ENCODE measurements around the gene TMEM232. TPM values are rescaled to one million over a fixed set of nuclear protein-coding genes. Genes with fewer than 3 reads are reported as not detected.

Gene TMEM232
- total RNA-seq, 2 experiments from 2014 or later = 0.98 to 1.1 TPM

DNA sequence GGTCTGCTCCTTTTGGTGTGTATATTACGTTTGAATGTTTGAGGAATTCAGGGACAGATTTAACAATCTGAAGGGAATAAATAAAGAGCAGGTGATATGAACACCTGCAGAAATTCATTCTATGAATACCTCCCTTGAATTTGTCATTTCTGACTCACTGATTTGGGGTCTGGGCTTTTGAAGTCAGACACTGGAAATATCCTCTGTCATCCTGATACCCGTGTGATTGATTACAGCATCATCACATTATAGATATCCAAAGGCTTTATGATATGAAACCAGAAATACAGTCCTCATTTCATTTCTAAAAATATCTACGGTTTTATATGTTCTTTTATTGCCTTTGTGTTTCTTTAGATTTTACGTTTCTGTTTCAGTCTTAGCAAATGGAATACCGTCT lies 68.5 kb downstream of the TMEM232 start:
- DNase-seq = no peak
- Histone ChIP-seq H3K27ac (ENCODE audit: low read depth in 1 of 2, low read length in 2 of 2) (no peak overlapping the region), H3K9me3 (ENCODE audit: control insufficient read depth in 1 of 2, insufficient read depth in 1 of 2, low read length in 2 of 2) (no peaks in the 10 kb centered on the region), H3K36me3 (ENCODE audit: insufficient read depth, low read length) (no peaks in the 10 kb centered on the region), H3K27me3 (ENCODE audit: control insufficient read depth in 1 of 2, insufficient read depth in 2 of 2, low read length in 2 of 2) (no peaks in the 10 kb centered on the region), H3K4me1 (ENCODE audit: insufficient read depth, low read length) (no peaks in the 10 kb centered on the region), H3K4me3 (ENCODE audit: low read length) (no peak overlapping the region)
- no peak overlapping the region for H3K4me3 Mint-ChIP-seq
- ChIA-PET CTCF (no interaction called here), POLR2A (no interaction called here)
- TF ChIP-seq, protein P1, sequence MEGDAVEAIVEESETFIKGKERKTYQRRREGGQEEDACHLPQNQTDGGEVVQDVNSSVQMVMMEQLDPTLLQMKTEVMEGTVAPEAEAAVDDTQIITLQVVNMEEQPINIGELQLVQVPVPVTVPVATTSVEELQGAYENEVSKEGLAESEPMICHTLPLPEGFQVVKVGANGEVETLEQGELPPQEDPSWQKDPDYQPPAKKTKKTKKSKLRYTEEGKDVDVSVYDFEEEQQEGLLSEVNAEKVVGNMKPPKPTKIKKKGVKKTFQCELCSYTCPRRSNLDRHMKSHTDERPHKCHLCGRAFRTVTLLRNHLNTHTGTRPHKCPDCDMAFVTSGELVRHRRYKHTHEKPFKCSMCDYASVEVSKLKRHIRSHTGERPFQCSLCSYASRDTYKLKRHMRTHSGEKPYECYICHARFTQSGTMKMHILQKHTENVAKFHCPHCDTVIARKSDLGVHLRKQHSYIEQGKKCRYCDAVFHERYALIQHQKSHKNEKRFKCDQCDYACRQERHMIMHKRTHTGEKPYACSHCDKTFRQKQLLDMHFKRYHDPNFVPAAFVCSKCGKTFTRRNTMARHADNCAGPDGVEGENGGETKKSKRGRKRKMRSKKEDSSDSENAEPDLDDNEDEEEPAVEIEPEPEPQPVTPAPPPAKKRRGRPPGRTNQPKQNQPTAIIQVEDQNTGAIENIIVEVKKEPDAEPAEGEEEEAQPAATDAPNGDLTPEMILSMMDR (IDR thresholded peaks at IDR 0.05) = no peak
- peaks cover 8% of the 10 kb centered on the region for H3K9me3 Mint-ChIP-seq
- peaks cover 4% of the 10 kb centered on the region for H3K36me3 Mint-ChIP-seq (ENCODE audit: low read depth)
- no peak overlapping the region for H3K27ac Mint-ChIP-seq
- intact Hi-C loops (cut with DNase I, micrococcal nuclease) = no loop called here
- H3K27me3 Mint-ChIP-seq = peaks cover 18% of the 10 kb centered on the region
- ATAC-seq (ENCODE audit: poor library complexity) = no peak
- H3K4me1 Mint-ChIP-seq (ENCODE audit: low read depth) = no peaks in the 10 kb centered on the region

GRCh38 chr5:110653231-110653970 lies 73.1 kb downstream of the TMEM232 start:
- ChIA-PET POLR2A (no interaction called here), CTCF (no interaction called here)
- no peak overlapping the region for H3K27ac ChIP-seq (ENCODE audit: low read depth in 1 of 2, low read length in 2 of 2)
- no peak overlapping the region for H3K4me3 ChIP-seq (ENCODE audit: low read length)
- no peak overlapping the region for H3K4me3 Mint-ChIP-seq
- no peak overlapping the region for H3K27ac Mint-ChIP-seq
- no peaks in the 10 kb centered on the region for H3K27me3 ChIP-seq (ENCODE audit: control insufficient read depth in 1 of 2, insufficient read depth in 2 of 2, low read length in 2 of 2)
- TF ChIP-seq, protein P1 (IDR thresholded peaks at IDR 0.05) = no peak
- H3K36me3 ChIP-seq (ENCODE audit: insufficient read depth, low read length) = no peaks in the 10 kb centered on the region
- no peak for DNase-seq
- peaks cover 17% of the 10 kb centered on the region for H3K27me3 Mint-ChIP-seq
- no peak for ATAC-seq (ENCODE audit: poor library complexity)
- no peaks in the 10 kb centered on the region for H3K4me1 ChIP-seq (ENCODE audit: insufficient read depth, low read length)
- H3K9me3 ChIP-seq (ENCODE audit: control insufficient read depth in 1 of 2, insufficient read depth in 1 of 2, low read length in 2 of 2) = no peaks in the 10 kb centered on the region
- no peaks in the 10 kb centered on the region for H3K4me1 Mint-ChIP-seq (ENCODE audit: low read depth)
- H3K36me3 Mint-ChIP-seq (ENCODE audit: low read depth) = peaks cover 4% of the 10 kb centered on the region
- intact Hi-C loops (cut with DNase I, micrococcal nuclease) = no loop called here
- H3K9me3 Mint-ChIP-seq = peaks cover 8% of the 10 kb centered on the region

DNA sequence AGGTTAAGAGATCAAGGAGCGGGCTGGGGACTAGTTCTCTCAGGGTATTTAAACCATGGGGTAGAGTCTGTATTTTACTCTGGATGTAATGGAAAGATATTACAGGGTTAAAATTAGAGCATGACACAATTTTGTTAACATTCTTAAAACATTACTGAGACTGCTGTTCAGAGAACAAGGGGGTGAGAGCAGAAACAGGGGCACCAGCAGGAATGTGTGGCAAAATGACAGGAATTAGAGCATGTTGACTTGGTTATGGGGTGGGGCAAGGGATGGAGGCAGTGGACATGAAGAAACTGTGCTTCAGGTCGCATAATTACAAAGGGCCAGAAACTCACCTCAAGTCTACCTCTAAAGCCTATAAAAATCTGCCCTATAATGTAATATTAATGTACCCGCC lies 75.0 kb downstream of the TMEM232 start:
- TF ChIP-seq, protein P1 (IDR thresholded peaks at IDR 0.05) = no peak
- H3K27ac ChIP-seq (ENCODE audit: low read depth in 1 of 2, low read length in 2 of 2) = no peak overlapping the region
- H3K4me1 ChIP-seq (ENCODE audit: insufficient read depth, low read length) = no peaks in the 10 kb centered on the region
- CTCF ChIA-PET = no interaction called here
- no peaks in the 10 kb centered on the region for H3K9me3 ChIP-seq (ENCODE audit: control insufficient read depth in 1 of 2, insufficient read depth in 1 of 2, low read length in 2 of 2)
- H3K27me3 ChIP-seq (ENCODE audit: control insufficient read depth in 1 of 2, insufficient read depth in 2 of 2, low read length in 2 of 2) = no peaks in the 10 kb centered on the region
- no peaks in the 10 kb centered on the region for H3K4me1 Mint-ChIP-seq (ENCODE audit: low read depth)
- peaks cover 6% of the 10 kb centered on the region for H3K27me3 Mint-ChIP-seq
- H3K4me3 ChIP-seq (ENCODE audit: low read length) = no peak overlapping the region
- H3K36me3 Mint-ChIP-seq (ENCODE audit: low read depth) = peaks cover 4% of the 10 kb centered on the region
- intact Hi-C loops (cut with DNase I, micrococcal nuclease) = no loop called here
- no peak for DNase-seq
- no peak overlapping the region for H3K27ac Mint-ChIP-seq
- POLR2A ChIA-PET = no interaction called here
- no peak overlapping the region for H3K4me3 Mint-ChIP-seq
- no peaks in the 10 kb centered on the region for H3K36me3 ChIP-seq (ENCODE audit: insufficient read depth, low read length)
- H3K9me3 Mint-ChIP-seq = peaks cover 8% of the 10 kb centered on the region
- no peak for ATAC-seq (ENCODE audit: poor library complexity)

Data from CD4-positive, alpha-beta T cell (primary cell).